Activated T-helper 1 cell treated with Interleukin-2 at 50 U/mL for 16 hours (primary cell): Measurements from ENCODE around the gene RYR2.

Source experiments
- DNase-seq: peaks from one replicate; pipeline ENCODE4 v3.0.0-alpha.2; 2020; ENCODE audit warnings: low read depth

RYR2 gene

GRCh38 chr1:237745545-237745944 lies 703.6 kb downstream of the RYR2 start:
- DNase-seq = no peak

DNA sequence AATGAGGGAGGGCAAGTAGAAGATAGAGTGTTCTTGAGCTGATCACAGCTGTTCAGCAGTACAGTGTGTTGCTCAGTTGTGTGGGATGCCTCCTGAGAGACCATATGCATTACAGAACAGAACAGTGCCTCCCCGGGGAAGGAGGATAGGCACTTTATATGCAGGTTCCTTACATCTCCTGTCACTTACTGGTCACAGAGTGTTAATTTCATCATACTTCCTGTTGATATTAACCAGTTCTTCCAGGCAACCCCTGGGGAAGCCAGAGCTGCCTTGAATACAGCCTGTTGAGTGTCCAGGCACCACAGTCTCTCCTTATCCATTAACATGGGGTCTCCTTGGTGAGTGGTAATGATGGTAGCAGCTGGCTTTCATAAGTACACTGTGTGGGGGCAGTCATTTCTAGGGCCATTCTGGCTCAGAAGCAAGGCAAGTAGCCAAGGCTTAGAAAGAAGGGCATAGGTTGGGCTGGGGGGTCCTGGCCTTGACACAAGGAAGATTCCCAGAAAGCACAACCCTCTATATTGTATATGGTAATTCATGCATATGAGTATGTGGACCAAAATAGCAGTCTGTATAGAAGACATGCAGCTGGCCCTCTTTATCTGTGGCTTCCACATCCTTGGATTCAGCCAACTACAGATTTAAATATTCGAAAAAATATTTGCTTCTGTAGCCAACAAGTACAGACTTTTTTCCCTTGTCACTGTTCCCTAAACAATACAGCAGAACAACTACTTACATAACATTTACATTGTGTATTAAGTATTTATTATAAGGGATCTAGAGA lies 706.4 kb downstream of the RYR2 start:
- DNase-seq = no peak

- no peak for DNase-seq
Measured at GRCh38 chr1:237749122-237749521, 707.1 kb downstream of the RYR2 start.

- DNase-seq = no peak
Measured at GRCh38 chr1:237751090-237751489, 709.1 kb downstream of the RYR2 start.

DNA sequence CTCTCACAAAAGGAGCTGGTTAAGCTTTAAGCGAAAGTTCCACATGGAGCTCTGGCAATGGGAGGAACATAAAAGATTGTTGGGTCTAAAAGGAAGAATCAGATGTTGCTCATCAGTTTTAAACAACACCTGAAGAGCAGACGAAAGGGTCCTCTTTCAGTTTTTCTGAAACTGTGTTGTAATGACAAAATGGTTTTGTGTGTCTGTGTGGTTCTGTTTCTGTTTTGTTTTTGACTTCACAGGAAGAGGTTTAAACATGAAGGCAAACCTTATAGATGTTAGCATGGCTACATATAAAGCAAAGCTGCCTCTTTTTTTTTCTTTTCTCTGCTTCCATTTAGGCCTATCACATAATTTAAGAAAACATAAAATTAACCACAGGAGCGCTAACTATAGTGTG lies 712.6 kb downstream of the RYR2 start:
- DNase-seq = no peak

DNA sequence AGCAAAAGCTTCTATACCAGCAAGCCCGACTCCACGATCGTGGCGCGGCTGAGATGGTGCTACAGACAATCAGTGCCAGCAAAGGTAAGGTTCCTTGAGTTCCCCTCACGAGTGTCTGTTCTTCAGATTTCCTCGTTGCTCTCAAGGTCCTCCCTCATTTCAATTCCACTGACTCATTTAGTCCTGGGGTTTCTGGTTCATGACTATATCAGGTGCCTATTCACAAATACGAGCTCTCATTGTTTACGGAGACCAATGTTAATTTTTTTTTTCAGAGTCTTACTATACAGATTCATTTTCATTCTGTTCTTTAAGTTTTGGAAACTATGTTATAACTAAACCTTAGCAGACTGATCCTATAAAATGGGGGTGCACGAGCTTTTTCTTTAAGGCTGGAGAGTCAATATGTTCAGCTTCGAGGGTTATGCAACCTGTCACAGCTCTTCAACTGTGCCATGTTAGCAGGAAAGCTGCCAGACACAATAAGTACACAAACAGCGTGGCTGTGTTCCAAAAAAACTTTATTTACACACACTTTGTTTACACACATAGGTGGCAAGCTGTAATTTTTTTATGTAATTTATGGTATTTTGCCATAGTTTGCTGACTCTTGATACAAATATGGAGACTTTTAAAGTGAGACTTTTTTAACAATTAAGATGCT lies 714.5 kb downstream of the RYR2 start:
- DNase-seq = no peak

DNA sequence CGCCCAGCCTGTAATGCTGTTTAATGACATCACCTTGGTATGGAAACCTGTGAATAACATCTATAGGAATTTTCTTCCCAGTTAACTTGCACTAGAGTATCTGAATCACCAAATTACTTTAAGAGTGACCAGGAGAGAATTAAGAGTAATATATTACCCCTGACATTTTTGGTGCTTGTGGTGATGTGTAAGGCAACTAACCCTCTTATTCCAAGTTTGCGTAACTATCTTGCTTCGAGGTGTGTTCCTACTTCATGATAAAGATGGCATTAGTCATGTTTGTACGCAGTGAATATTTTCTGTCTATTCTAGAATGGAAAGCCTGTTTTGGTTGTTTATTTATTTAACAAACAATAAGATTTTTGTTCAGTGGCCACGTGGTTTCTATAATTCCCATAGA lies 717.4 kb downstream of the RYR2 start:
- no peak for DNase-seq

GRCh38 chr1:237760951-237761350 lies 719.0 kb downstream of the RYR2 start:
- no peak for DNase-seq

- no peak for DNase-seq
Measured at GRCh38 chr1:237763137-237763536, 721.2 kb downstream of the RYR2 start.

- DNase-seq = no peak
Measured at GRCh38 chr1:237763751-237764150, 721.8 kb downstream of the RYR2 start.

GRCh38 chr1:237769916-237770315 lies 727.9 kb downstream of the RYR2 start:
- no peak for DNase-seq

DNA sequence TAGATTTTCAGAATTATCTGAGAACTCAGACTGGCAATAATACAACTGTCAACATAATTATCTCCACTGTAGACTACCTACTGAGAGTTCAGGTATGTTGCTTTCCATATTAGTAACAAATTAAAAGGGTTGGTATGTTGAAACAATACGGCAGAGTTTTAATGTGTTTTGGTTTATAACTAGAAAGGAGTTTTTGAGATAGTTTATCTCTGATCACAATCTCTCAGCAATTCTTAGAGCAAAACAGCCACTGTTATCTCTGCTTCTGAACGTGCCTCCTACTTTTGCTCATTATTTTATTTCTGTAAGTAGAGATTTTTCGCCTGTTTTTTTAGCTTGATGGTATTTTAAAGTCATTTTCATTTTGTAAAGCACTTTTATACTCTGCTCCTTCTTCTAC lies 730.0 kb downstream of the RYR2 start:
- no peak for DNase-seq

DNA sequence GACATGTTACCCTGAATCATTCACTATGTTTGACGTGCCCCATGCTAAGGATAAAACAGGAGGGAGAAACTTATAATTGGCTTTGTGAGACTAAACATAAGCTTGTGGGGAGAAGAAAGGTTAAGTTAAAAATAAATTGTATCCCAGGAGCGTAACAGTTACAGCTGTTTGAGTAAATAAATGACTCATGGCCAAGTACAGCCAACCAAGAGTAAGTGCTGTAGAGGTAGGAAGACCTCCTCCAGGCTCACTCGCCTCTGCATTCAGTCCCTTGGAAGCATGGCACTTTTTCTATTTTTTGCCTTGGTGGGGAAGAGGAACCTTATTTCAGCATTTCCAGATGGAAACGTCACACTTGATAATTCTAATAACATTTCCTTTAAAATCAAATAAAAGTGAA lies 732.3 kb downstream of the RYR2 start:
- no peak for DNase-seq

DNA sequence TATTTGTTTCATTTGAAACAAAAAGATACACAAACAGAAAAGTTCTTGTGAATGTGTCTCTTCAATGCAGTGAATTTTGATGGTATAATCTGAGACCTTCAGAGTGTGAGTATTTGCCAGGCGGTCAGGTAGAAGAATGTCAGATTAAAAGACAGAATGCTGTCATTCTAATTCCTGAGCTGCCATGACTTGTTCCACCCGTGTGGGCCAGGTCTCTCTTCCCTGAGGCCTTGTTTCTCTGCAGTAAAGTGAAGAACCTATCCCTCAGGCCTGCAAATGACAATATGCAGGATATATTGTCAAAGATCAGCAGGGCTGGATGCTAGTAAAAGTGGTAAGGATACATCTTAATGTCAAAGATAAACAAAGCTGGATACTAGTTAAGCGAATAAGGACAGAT lies 737.4 kb downstream of the RYR2 start:
- no peak for DNase-seq

GRCh38 chr1:237786066-237786719 lies 744.2 kb downstream of the RYR2 start:
- DNase-seq = no peak

DNA sequence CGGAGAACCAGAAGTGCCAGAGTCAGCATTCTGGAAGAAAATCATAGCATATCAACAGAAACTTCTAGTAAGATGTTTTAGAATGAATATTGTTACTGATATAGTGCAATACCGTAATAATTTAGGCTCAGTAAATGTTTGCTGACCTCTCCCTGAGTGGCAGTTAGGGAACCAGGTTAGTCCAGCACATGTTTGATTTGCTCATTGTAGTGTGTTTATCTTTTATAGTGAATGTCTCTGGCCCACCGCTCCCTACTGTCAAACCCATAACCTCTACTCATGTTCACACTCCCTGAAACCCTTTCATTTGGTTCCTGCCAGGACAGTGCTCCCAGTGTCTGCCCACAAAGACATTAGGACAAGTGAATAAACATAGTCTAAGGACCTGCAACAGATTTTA lies 746.1 kb downstream of the RYR2 start:
- DNase-seq = no peak

DNA sequence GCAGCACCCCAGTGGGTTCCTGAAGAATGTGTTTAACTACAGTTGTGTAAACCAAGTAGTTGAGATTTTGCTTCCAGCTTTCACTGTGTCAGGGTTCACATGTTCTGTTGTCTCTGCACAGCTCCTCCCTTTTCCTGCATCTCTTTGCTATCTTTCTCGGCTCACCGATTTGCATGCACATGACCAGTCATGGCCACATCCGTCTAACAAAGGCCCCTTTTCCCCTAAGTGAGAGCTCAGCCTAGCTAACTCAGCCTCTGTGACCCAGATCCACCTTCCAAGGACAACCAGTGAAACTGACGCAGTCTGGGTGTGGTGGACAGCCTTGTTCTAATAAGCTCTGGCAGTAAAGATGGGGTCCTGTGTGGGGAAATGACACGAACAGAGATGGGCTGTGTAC lies 747.6 kb downstream of the RYR2 start:
- no peak for DNase-seq

DNA sequence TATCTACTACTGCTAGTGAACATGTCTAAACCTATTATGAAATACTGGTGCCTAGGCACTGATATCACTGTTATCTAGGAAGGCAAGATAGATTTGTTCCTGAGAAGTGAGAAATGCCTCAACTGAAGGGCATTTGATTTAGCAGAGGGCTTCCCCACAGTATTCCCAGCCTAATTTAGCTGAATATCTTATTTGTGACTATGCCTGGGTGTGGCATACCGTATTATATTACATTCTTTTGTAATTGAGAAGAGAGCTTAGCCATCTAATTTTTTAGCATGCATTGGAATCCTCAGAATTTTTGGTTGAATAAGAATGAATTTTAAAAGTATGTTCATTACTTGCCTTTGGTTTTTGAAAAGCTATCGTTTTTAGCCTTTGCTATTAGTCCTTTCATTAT lies 749.6 kb downstream of the RYR2 start:
- no peak for DNase-seq

DNA sequence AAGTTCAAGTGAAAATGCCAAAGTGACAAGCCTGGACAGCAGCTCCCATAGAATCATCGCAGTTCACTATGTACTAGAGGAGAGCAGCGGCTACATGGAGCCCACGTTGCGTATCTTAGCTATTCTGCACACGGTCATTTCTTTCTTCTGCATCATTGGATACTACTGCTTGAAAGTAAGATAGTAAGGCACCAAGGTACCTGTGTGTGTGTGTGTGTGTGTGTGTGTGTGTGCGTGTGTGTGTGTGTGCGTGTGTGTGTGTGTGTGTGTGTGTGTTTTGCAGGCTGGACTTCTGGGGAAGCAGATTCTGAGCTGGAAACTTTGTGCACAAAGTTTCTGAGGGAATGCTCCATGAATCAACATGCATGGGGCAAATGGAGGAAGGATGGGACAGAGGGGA lies 750.2 kb downstream of the RYR2 start:
- no peak for DNase-seq

DNA sequence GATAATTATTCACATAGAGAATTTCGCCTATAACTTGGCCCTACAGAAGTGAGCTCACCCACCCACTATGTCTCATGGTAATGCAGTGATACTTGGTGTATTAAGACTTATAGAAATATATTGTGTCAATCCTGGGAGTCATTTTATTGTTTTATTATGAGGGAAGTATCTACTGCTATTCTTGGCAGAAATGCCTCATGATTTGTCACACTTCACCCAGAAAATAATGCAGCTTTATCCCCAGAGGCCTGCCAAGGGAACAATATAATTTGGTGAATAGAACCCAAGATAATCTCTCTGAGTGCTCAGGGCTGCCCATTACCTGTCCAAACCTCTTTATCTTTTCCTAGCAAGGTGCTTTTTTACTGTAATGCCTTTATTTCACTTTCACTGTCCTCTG lies 750.7 kb downstream of the RYR2 start:
- no peak for DNase-seq

GRCh38 chr1:237794071-237794470 lies 752.1 kb downstream of the RYR2 start:
- DNase-seq = no peak

GRCh38 chr1:237795558-237795957 lies 753.6 kb downstream of the RYR2 start:
- no peak for DNase-seq

DNA sequence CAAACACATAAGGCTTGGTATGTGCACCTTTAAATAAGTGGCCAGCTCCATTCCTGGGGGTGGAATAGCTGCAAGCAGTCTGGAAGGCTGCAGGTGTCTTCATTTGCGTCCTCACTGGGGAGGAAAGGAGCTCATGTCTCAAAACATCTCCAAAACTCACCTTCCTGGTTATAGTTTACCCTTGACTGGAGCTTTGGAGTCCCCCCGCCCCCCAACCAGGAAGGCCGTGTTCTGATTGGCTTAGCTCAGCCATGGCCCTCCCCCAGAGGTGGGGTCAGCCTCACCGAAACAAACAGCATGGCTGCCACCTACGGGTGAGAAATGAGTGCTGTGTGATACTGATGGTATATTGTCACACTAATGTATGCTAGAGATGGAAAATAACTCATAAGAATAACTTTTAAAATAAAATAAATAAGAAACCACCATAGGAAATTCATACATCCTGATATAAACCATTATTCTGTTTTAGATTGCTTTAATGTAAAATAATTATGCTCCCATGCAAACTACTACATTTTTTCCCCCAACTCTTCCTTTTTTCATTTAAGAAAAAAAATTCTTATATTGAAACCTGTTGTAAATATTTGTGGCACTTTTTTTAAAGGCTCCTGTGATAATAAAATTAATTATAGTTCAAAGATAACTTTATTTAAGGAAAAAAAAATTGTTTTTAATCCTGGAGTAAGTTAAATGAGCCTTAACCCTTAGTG lies 757.9 kb downstream of the RYR2 start:
- no peak for DNase-seq
